HEK293T (cell line): Measurements from ENCODE around the gene LTO1.

Experiments
- CTCF ChIA-PET: fragments of 350-600 bp; formaldehyde crosslinking; extraction: SDS; loops from one replicate; lab custom pipeline; 2021; ENCODE audit warnings: antibody characterized with exemption, inconsistent platforms; lab: Yijun Ruan, JAX
- POLR2A ChIA-PET: fragments of 350-600 bp; formaldehyde crosslinking; extraction: SDS; loops from one replicate; lab custom pipeline; 2020; ENCODE audit warnings: antibody characterized with exemption, inconsistent platforms; lab: Yijun Ruan, JAX
- DNase-seq: peaks from one replicate; pipeline ENCODE4 v3.0.0; 2012; ENCODE audit warnings: mixed read lengths; ENCODE audit errors: extremely low spot score
- ARNT ChIP-seq: fragments of 450-650 bp; IDR thresholded peaks from 2 replicates; pipeline ENCODE4 v1.6.1; 2017; ENCODE audit warnings: mild to moderate bottlenecking
- BHLHE40 ChIP-seq: fragments of 450-650 bp; IDR thresholded peaks from 2 replicates; pipeline ENCODE4 v1.6.1; 2016; ENCODE audit warnings: mild to moderate bottlenecking, moderate library complexity, borderline replicate concordance
- CTBP1 ChIP-seq: fragments of 450-650 bp; IDR thresholded peaks from 2 replicates; pipeline ENCODE4 v1.6.1; 2016; ENCODE audit warnings: borderline replicate concordance
- ELF4 ChIP-seq: fragments of 450-650 bp; IDR thresholded peaks from 2 replicates; pipeline ENCODE4 v1.6.1; 2017; ENCODE audit warnings: antibody characterized with exemption
- FOXA1 ChIP-seq: fragments of 450-650 bp; IDR thresholded peaks from 2 replicates; pipeline ENCODE4 v1.6.1; 2016; ENCODE audit warnings: mild to moderate bottlenecking
- FOXK2 ChIP-seq: fragments of 450-650 bp; IDR thresholded peaks from 2 replicates; pipeline ENCODE4 v1.6.1; 2016; ENCODE audit warnings: mild to moderate bottlenecking
- FOXM1 ChIP-seq: fragments of 450-650 bp; IDR thresholded peaks from 2 replicates; pipeline ENCODE4 v1.6.1; 2017; ENCODE audit warnings: mild to moderate bottlenecking, borderline replicate concordance
- HDGF ChIP-seq: fragments of 450-650 bp; IDR thresholded peaks from 2 replicates; pipeline ENCODE4 v1.6.1; 2017; ENCODE audit warnings: antibody characterized with exemption, borderline replicate concordance
- L3MBTL2 ChIP-seq: fragments of 450-650 bp; conservative IDR thresholded peaks from 2 replicates; pipeline ENCODE4 v1.6.1; 2016; ENCODE audit warnings: mild to moderate bottlenecking
- LEF1 ChIP-seq: fragments of 450-650 bp; IDR thresholded peaks from 2 replicates; pipeline ENCODE4 v1.6.1; 2017; ENCODE audit warnings: mild to moderate bottlenecking, borderline replicate concordance
- NFRKB ChIP-seq: fragments of 450-650 bp; IDR thresholded peaks from 2 replicates; pipeline ENCODE4 v1.6.1; 2016; ENCODE audit warnings: mild to moderate bottlenecking, moderate library complexity
- SP1 ChIP-seq: fragments of 450-650 bp; IDR thresholded peaks from 2 replicates; pipeline ENCODE4 v1.6.1; 2017
- SUZ12 ChIP-seq: fragments of 450-650 bp; IDR thresholded peaks from 2 replicates; pipeline ENCODE4 v1.6.1; 2016; ENCODE audit warnings: mild to moderate bottlenecking
- TARDBP ChIP-seq: fragments of 450-650 bp; IDR thresholded peaks from 2 replicates; pipeline ENCODE4 v1.6.1; 2016
- ZNF384 ChIP-seq: fragments of 450-650 bp; IDR thresholded peaks from 2 replicates; pipeline ENCODE4 v1.6.1; 2016
- TF ChIP-seq, protein P1 (sequence below): fragments of 450-650 bp; IDR thresholded peaks from 2 replicates; pipeline ENCODE4 v1.6.1; 2016

The LTO1 gene

DNA sequence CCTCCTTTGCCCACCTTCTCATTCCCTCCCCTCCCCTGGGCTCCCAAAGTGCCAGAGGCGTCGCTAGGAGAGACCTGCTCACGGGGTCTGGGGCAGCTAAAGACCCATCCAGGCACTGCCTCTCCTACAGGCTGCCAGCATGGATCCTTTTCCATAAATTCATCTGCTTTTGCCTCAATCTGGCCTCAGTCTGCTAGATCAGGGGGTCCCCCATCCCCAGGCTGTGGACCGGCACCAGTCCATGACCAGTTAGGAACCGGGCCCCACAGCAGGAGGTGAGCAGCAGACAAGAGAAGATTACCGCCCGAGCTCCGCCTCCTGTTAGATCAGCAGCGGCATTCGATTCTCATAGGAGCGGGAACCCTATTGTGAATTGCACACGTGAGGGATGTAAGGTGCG lies 12.3 kb downstream of the LTO1 start:
- POLR2A ChIA-PET: no interaction called here
- no peak for DNase-seq
- no peak for TF ChIP-seq ZNF384
- CTCF ChIA-PET: no interaction called here

DNA sequence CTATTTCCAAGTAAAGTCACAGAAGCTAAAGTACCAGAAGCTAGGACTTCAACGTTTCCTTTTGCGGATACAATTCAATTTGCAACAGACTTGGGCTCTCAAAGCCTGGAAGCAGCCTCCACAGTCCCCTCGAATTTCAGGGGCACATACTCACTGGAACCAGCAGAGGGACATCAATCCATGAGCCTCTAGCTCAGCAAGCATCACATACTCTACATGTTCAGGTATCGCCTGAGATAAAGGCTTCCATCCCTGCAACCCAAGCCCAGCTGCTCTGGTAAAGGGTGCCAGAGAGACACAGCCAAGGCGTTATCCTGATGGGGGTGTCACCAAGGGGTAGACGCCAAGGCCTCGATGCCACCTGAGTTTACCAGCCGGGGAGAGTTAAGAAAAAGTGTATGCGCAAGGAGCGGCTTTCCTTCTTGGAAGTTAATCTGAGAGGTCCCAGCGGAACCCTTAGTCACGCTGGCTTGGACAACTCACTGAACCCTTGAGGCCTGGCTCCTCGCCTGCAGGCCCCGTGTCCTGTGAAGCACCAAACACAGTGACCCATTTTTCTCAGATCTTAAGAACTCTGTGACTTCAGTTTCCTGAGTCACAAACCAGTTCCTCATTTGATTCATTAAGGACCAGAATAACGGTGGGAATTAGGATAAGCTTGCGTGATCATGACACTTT lies 13.0 kb downstream of the LTO1 start:
- no peak for DNase-seq
- POLR2A ChIA-PET: interaction anchor here (0.7 kb wide), 1 partner anchor 13 kb away, joined by 3 read pairs; the partner anchor contains the start of gene LTO1
- no peak for TF ChIP-seq NFRKB
- TF ChIP-seq ELF4: no peak
- no peak for TF ChIP-seq ARNT
- no peak for TF ChIP-seq CTBP1
- no peak for TF ChIP-seq SP1
- TF ChIP-seq, protein P1, sequence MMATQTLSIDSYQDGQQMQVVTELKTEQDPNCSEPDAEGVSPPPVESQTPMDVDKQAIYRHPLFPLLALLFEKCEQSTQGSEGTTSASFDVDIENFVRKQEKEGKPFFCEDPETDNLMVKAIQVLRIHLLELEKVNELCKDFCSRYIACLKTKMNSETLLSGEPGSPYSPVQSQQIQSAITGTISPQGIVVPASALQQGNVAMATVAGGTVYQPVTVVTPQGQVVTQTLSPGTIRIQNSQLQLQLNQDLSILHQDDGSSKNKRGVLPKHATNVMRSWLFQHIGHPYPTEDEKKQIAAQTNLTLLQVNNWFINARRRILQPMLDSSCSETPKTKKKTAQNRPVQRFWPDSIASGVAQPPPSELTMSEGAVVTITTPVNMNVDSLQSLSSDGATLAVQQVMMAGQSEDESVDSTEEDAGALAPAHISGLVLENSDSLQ: no peak
- TF ChIP-seq FOXK2: no peak
- TF ChIP-seq LEF1: no peak
- TF ChIP-seq TARDBP: no peak
- no peak for TF ChIP-seq FOXM1
- TF ChIP-seq HDGF: no peak
- no peak for TF ChIP-seq SUZ12
- no peak for TF ChIP-seq L3MBTL2
- TF ChIP-seq BHLHE40: no peak
- TF ChIP-seq FOXA1: no peak
- no peak for TF ChIP-seq ZNF384
- CTCF ChIA-PET: interaction anchor here (0.9 kb wide), 1 partner anchor 9 kb away, joined by 3 read pairs; no protein-coding TSS in a partner anchor

DNA sequence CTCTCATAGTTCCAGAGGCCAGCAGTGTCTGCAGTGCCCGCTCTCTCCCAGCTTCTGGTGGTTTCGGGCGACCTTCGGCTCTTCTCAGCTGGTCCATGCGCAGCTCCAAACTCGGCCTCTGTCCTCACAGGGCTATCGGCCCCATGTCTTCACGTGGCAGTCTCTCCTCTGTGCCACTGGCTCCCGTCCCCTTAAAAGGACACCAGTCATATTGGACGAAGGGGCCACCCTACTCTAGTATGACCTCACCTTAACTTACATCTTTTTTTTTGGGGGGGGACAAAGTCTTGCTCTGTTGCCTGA lies 13.8 kb downstream of the LTO1 start:
- TF ChIP-seq ELF4 (no peak), SUZ12 (no peak), ARNT (no peak), L3MBTL2 (no peak), FOXA1 (no peak), TARDBP (no peak), ZNF384 (no peak), NFRKB (no peak), LEF1 (no peak), FOXM1 (no peak), HDGF (no peak), SP1 (no peak)
- TF ChIP-seq, protein P1: no peak
- ChIA-PET POLR2A (interaction anchor here (0.7 kb wide), 1 partner anchor 14 kb away, joined by 3 read pairs; the partner anchor contains the start of gene LTO1), CTCF (interaction anchor here (0.9 kb wide), 2 partner anchors 9 to 10 kb away, joined by 3 to 4 read pairs; no protein-coding TSS in a partner anchor)
- no peak for DNase-seq

DNA sequence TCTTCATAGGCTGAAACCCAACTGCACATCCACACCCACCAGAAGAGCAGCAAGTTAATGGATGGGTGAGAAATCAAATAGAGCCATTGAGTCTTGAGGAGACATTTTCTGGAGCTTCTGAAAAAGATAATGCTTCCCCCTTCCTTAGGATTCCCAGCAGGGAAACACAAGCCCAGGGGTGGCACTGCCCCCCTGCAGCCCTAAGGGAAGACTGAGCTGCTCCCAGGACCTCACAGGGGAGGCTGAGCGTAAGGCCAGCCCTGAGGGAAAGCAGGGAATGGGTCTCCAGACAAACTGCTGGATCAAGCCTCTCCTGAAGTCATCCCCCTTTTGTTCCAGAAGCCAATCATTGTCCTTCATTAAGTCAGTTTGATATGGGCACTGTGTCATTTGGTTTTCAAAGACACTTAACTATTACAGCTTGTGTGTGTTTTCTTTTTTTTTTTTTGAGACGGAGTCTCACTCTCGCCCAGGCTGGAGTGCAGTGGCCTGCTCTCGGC lies 15.1 kb downstream of the LTO1 start:
- TF ChIP-seq ELF4: no peak
- CTCF ChIA-PET: no interaction called here
- POLR2A ChIA-PET: interaction anchor here (2.4 kb wide), 1 partner anchor 15 kb away, joined by 8 read pairs; the partner anchor contains the start of gene LTO1
- no peak for DNase-seq

DNA sequence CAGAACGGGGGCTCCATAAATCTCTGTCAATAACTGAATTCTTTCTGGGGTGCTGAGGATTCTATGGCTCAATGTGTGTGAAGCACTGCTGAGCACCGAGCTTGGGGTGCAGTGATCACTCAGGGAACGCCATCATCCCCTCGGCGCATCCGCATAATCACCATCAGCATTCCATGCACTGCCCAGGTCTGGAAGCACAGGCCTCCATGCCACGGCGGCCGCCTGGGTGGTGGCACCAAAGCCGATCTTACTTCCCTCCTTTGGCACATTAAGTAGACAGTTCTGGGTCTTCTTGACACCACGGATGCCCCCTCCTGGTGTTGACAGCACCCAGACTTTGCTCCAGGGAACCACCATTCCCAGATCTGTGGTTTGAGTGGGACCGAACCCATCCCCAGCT lies 15.6 kb downstream of the LTO1 start:
- DNase-seq: no peak
- ChIA-PET POLR2A (interaction anchor here (2.4 kb wide), 1 partner anchor 15 kb away, joined by 8 read pairs; the partner anchor contains the start of gene LTO1), CTCF (no interaction called here)
- TF ChIP-seq LEF1 (no peak), ARNT (no peak), FOXA1 (no peak), CTBP1 (no peak), ZNF384 (no peak), BHLHE40 (no peak)

DNA sequence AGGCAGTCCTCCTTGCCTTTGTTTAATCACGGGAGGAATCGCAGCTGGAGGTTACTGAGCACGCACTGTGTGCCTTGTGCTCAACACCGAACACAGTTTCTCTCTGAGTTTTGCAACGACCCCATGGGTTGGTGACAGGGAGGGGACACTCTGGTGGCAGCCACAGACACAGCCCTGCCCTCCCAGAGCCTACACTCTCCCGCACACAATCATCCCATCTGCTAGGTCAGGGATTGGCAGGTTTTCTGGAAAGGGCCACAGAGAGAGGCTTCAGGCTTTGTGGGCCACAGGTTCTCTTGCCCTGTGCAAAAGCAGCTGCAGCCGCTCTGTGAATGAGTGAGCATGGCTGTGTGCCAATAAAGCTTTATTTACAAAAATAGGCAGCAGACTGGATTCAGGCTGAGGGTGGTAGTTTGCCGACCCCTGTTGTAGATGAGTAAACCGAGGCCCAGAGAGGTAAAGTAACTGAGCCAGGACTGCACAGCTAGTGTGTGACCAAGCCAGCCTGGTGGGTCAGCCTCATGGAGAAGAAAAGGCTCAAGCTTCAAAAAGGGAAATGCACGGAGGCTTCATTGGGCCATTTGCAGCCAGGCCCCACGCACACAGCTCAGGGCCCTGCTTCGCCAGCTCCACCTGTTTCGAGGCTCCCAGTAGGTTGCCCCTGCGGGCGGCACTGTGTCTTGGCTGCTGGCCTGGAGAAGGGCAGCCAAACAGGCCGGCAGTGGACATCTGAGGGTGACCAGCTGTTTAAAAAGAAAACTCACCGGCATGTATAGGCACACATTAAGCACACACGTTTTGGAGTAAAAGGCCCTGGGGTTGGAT lies 16.3 kb downstream of the LTO1 start:
- ChIA-PET POLR2A (interaction anchor here (2.4 kb wide), 1 partner anchor 16 kb away, joined by 8 read pairs; the partner anchor contains the start of gene LTO1), CTCF (no interaction called here)
- DNase-seq: no peak
- TF ChIP-seq FOXK2: no peak
- no peak for TF ChIP-seq NFRKB
- TF ChIP-seq SUZ12: no peak
- TF ChIP-seq, protein P1: no peak
- TF ChIP-seq L3MBTL2: no peak
- no peak for TF ChIP-seq SP1
- TF ChIP-seq LEF1: no peak
- TF ChIP-seq TARDBP: no peak
- TF ChIP-seq ELF4: no peak
- TF ChIP-seq HDGF: no peak
- TF ChIP-seq FOXA1: no peak
- no peak for TF ChIP-seq FOXM1
- no peak for TF ChIP-seq ZNF384
- no peak for TF ChIP-seq ARNT
